Uterus (tissue), 2 donors: ENCODE data around the gene LRIG1.

ENCODE experiments used
- POLR2A ChIP-seq, 2 donors: fragments of 450-650 bp; IDR thresholded peaks; one replicate each; pipeline ENCODE4 v1.6.1; 2016; ENCODE audit warnings: antibody characterized with exemption in 2 of 2, mild to moderate bottlenecking in 1 of 2, moderate library complexity in 1 of 2
- TF ChIP-seq, protein P1 (sequence below), 4 experiments: fragments of 200-600 bp in 2 of 4; fragments of 450-650 bp in 2 of 4; sonication (generic) in 2 of 4; IDR thresholded peaks; one replicate each; pipeline ENCODE4 v1.5.1; 2016 to 2019; ENCODE audit warnings: antibody characterized with exemption in 4 of 4, mild to moderate bottlenecking in 2 of 4, moderate library complexity in 1 of 4

DNA sequence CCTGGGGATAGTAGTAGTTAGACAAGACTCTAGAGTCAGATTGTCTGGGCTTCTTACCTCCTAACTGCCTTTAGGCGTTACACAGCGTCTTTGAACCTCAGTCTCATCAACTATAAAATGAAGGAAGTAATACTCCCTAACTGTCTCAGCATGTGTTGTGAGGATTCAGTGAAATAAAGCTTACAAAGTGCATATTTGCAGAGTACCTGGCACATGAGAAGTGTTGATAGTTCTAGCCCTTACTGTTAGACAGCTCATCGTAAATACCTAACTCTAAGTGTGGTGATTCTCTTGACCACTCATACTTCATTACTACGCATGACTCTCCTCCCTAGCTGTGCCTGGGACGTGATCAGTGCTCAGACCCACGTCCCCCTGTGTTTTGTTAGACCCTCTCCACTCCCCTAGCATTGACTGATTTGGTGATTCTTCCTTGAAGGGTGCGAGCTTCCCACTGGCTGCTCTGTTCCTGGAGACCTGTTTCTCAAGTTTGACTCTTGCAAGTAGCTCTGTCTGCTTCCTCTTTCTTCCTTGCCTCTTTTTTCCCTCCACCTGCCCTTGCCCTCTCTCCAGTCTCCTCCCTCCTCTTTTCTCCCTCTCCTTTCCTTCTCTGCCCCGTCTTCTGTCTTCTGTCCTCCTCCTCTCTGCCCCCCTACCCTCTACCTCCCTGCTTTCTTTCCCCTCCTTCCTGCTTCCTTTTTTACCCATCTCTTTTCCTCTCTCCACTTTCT is 155.8 kb downstream of the LRIG1 start:
- TF ChIP-seq, protein P1, sequence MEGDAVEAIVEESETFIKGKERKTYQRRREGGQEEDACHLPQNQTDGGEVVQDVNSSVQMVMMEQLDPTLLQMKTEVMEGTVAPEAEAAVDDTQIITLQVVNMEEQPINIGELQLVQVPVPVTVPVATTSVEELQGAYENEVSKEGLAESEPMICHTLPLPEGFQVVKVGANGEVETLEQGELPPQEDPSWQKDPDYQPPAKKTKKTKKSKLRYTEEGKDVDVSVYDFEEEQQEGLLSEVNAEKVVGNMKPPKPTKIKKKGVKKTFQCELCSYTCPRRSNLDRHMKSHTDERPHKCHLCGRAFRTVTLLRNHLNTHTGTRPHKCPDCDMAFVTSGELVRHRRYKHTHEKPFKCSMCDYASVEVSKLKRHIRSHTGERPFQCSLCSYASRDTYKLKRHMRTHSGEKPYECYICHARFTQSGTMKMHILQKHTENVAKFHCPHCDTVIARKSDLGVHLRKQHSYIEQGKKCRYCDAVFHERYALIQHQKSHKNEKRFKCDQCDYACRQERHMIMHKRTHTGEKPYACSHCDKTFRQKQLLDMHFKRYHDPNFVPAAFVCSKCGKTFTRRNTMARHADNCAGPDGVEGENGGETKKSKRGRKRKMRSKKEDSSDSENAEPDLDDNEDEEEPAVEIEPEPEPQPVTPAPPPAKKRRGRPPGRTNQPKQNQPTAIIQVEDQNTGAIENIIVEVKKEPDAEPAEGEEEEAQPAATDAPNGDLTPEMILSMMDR (IDR thresholded peaks at IDR 0.05): no peak
- TF ChIP-seq POLR2A (IDR thresholded peaks at IDR 0.05): no peak
